K562 (cell line): ENCODE results near the gene TSGA10IP. TPM values are rescaled to one million over a fixed set of nuclear protein-coding genes. Genes with fewer than 3 reads are reported as not detected.

Source experiments
- MGA ChIP-seq: fragments of 450-650 bp; IDR thresholded peaks from 2 replicates; pipeline ENCODE4 v1.6.1; 2016; ENCODE audit warnings: mild to moderate bottlenecking, moderate library complexity
- NKRF ChIP-seq: fragments of 450-650 bp; IDR thresholded peaks from 2 replicates; pipeline ENCODE4 v1.6.1; 2016; ENCODE audit warnings: borderline replicate concordance
- PCBP1 ChIP-seq: fragments of 200-400 bp; formaldehyde crosslinking; IDR thresholded peaks from 2 replicates; pipeline ENCODE4 v1.6.1; 2018; ENCODE audit warnings: mild to moderate bottlenecking, low read depth, low read length; ENCODE audit not compliant: poor library complexity, severe bottlenecking
- PHB ChIP-seq: fragments of 250-450 bp; sonication (Bioruptor Pico); IDR thresholded peaks from 2 replicates; pipeline ENCODE4 v1.5.0; 2021
- ZBTB33 ChIP-seq: sonication (generic); formaldehyde crosslinking; IDR thresholded peaks from 2 replicates; pipeline ENCODE4 v1.8.1; 2023; ENCODE audit warnings: mild to moderate bottlenecking, missing genetic modification reagents
- ZNF134 ChIP-seq: fragments of 250-450 bp; sonication (Bioruptor Pico); conservative IDR thresholded peaks from 2 replicates; pipeline ENCODE4 v1.4.0; 2020
- ZNF217 ChIP-seq: sonication (generic); formaldehyde crosslinking; IDR thresholded peaks from 2 replicates; pipeline ENCODE4 v1.8.0; 2022; ENCODE audit warnings: mild to moderate bottlenecking, missing genetic modification reagents
- ZNF398 ChIP-seq: fragments of 250-450 bp; sonication (Bioruptor Pico); IDR thresholded peaks from 2 replicates; pipeline ENCODE4 v1.8.0; 2021; ENCODE audit warnings: moderate library complexity, mild to moderate bottlenecking, inconsistent platforms
- ZNF444 ChIP-seq: fragments of 250-450 bp; sonication (Bioruptor Pico); IDR thresholded peaks from 2 replicates; pipeline ENCODE4 v1.4.0; 2020; ENCODE audit warnings: mild to moderate bottlenecking, moderate library complexity
- polyA plus RNA-seq, 8 experiments: library from polyadenylated mRNA; depleted of rRNA in 4 of 8; stranded (reverse) in 5 of 8; unstranded in 3 of 8; fragments of >200 nt; fragmentation: Nextera tagmentation in 2 of 8; fragmentation: Illumina TruSeq in 1 of 8; extraction: Ambion mirVana in 2 of 8; extraction: Trizol in 1 of 8; gene quantifications; 2 replicates each; pipeline versions ENCODE4 v1.2.1 to v1.2.3, GENCODE V29; 2011 to 2014; ENCODE audit warnings: inconsistent platforms in 1 of 8, missing spikeins in 1 of 8
- total RNA-seq, 7 experiments: library from RNA; depleted of rRNA in 6 of 7; stranded (reverse); fragments of >200 nt in 6 of 7; fragmentation: Illumina TruSeq in 2 of 7; extraction: Trizol in 2 of 7; gene quantifications; 2 replicates each; pipeline versions ENCODE4 v1.2.1 to v1.2.3, GENCODE V29; 2011 to 2021; ENCODE audit warnings: low replicate concordance in 1 of 7

Gene TSGA10IP
- total and polyA plus RNA-seq, 9 of the 15 experiments (the other 6 are each of a cell fraction or from before 2014, with no cell fraction given), result not detected

GRCh38 chr11:66001942-66002647 lies 56.8 kb downstream of the TSGA10IP start, which contains the start of the genes BANF1 and EIF1AD (continued):
- TF ChIP-seq MGA, result no peak; the same call in 1 of the 2 replicates
- TF ChIP-seq ZBTB33 (CRISPR knock-in tag), result peak; percentile 66; the same call in 1 of the 2 replicates
- no peak for TF ChIP-seq PCBP1
- no peak for TF ChIP-seq ZNF444 (CRISPR knock-in tag)
- peak; percentile 86; the same call in 1 of the 2 replicates for TF ChIP-seq NKRF
- TF ChIP-seq ZNF217 (CRISPR knock-in tag), result no peak
- no peak for TF ChIP-seq PHB (CRISPR knock-in tag)
- 0 out of 2 replicates have a peak, but pooled peaks have one; percentile 29 for TF ChIP-seq ZNF134 (CRISPR knock-in tag)
- TF ChIP-seq ZNF398 (CRISPR knock-in tag), result no peak
